Activated T-cell treated with anti-CD3 and anti-CD28 coated beads for 4 hours (primary cell): ENCODE measurements around the gene PARD3B.
"Not testable (repeated sequence)": the region's sequence is repeated elsewhere in the genome, so short reads cannot be mapped to it uniquely, and the experiment has no call there.

Source experiments
- DNase-seq: peaks from one replicate; pipeline ENCODE4 v3.0.0-alpha.2; 2020

Gene PARD3B

DNA sequence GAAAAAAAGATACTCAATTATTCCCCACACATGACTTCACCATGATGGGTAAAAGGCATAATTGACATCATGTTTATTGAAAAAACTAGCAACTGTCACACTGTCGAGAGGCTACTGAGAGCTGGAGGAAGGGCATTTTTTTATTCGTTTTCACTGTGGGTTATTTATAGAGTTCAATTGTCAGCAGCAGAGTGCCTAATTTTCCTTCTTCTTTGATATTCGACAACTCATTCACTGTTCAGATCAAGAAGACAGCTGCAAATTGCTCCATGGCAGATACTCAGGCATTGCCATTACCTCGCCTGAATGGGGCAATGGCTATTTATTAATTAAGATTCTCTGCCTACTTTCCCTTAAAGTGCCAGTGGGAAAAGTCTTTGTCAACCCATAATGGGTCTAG is 939.5 kb downstream of the PARD3B start:
- no peak for DNase-seq

- not testable (repeated sequence) for DNase-seq
Observed at GRCh38 chr2:205493528-205493927, 948.3 kb downstream of the PARD3B start.

DNA sequence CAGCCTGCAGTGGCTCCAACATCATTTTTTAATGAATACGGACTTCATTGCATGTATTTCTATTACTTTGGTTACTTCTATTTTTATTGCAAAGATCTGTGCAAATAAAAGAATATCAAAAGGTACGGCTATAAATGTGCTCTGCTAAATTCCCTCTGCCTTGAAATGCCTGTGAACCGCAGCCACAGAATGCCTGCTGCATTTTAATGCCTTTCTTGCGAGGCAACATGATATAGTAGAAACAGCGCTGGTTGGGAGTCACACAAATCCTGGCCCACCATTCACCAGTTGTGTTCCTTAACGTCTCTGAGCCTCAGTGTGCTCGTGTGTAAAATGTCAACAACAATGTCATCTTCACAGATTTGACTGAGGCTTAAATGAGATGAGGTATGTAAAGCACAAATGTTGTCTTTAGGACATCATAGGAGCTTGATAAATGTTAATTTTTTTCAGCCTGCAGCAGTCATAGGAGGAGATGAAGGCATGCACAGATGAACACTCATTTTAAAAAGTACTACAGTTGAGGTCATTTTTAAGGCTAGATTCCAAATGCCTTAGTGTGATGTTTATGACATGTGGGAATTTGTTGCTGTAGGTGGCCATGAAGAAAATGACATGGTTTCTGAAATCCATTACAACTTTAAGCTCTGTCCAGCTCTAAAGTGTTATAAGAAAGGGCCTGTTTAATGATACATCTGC is 949.4 kb downstream of the PARD3B start:
- DNase-seq: no peak

- DNase-seq: no peak
Observed at GRCh38 chr2:205495819-205496218, 950.5 kb downstream of the PARD3B start.

GRCh38 chr2:205496370-205496769 is 951.1 kb downstream of the PARD3B start:
- no peak for DNase-seq

- no peak for DNase-seq
Observed at GRCh38 chr2:205496772-205497171, 951.5 kb downstream of the PARD3B start.

DNA sequence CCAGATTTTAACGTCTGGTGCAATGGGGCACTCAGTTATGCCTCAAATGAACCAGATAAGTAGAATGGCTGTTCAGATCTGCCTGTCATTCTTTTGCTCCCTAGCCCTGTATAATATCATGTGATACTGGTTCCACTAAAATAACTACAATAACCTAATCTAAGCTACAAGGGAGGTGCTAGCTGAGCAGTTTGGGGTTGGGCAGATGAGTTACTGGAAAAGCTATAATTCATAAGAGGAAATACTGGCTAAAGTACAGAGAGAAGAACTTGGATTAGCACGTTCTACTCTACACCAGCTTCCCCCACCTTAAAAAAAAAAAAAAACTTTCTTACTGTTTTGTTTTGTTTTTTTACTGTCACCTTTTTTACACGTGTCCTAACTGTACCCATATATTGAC is 953.7 kb downstream of the PARD3B start:
- DNase-seq: no peak

GRCh38 chr2:205500065-205500464 is 954.8 kb downstream of the PARD3B start:
- DNase-seq: no peak

GRCh38 chr2:205500951-205501350 is 955.7 kb downstream of the PARD3B start:
- no peak for DNase-seq

- no peak for DNase-seq
Observed at GRCh38 chr2:205501826-205502225, 956.6 kb downstream of the PARD3B start.

GRCh38 chr2:205505371-205505770 is 960.1 kb downstream of the PARD3B start:
- no peak for DNase-seq

DNA sequence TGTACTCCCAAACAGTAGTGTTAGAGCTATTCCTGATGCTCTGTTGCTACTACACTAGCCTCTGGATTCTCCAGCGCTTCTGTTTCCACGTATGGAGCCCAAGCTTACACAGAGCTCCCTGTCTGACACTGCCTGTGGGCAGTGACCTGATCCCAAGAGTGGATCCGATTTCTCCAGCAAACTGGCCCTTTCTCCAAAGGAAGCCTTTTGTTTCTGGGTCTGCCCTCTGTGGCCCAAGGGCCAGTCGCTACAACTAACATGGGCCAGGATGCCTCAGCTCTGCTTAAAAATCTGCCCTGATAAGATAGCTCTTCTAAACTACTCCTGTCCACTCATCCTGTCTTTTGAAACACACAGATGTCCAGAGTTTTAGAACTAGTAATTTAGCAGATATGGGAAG is 964.4 kb downstream of the PARD3B start:
- no peak for DNase-seq

- no peak for DNase-seq
Observed at GRCh38 chr2:205510345-205510744, 965.1 kb downstream of the PARD3B start.

DNA sequence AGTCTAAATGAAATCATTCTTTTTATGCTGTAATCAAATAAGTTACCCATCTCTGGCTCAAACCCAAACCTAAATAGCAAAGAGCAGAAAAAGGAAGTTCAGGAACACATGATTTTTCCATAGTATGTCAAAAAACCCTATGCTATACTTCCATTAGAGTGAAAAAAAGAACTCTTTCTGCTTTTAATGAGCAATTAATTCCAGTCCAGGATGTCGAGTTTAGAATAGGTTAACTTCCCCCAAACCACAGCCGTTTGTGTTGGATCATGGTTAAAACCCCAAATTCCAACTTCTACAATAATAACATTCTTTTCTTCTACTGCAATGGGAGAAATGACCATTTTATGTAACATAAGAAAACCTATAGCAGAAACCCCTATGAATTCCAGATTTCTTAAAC is 965.9 kb downstream of the PARD3B start:
- no peak for DNase-seq

DNA sequence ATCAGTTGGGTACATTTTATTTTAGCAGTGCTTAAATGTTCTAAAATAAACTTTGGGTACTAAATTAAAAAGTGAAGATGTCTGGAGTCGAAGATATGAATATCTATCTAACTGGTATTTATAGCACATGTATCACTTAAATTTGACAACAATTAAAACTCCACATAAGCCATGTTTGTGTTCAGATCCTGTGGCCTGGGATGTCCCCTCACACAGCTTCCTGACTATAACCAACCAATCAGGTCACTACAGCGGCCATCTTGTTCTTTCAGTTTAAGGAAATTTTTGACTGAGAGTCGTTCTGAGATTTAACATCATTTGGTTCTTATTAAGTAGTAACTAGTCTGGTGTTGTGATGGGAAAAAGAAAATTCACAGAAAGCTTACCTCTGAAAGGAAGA is 966.4 kb downstream of the PARD3B start:
- DNase-seq: no peak

DNA sequence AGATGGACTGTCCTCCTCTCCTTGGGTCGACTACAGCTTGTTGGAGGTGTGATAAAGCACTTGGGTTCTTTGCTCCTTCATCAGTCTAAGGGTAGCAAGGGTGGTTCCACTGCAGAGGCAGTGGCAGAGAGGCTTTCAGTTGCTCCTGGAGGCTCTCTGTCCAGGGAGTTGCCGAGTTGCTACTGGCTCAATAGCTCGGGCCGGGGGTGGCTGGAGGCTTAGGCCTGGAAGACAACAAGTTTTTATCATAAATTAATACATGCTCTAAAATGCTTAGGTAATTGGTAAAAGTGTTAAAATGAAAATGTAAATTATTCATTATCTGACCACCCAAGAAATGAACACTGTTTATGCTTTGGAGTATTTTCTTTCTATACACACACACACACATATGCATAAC is 975.0 kb downstream of the PARD3B start:
- DNase-seq: no peak

DNA sequence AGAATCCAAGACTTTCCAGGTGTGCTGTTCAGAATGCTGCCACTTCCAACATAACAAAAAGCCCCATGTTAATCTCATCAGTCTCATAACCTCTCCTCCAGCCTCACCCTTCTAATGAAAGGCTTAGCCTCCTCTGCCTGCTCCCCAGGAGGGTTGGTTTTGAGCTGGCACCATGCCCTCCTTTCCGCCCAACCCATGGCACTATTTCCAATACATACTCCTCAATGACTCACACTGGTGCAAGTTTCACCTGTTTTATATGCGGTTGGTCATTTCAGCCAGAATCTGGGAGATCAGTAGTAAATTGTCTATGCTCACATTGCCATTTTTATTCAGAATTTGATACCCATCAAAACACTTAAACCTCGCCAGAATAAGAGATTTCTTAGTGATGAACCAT is 979.4 kb downstream of the PARD3B start:
- DNase-seq: no peak

DNA sequence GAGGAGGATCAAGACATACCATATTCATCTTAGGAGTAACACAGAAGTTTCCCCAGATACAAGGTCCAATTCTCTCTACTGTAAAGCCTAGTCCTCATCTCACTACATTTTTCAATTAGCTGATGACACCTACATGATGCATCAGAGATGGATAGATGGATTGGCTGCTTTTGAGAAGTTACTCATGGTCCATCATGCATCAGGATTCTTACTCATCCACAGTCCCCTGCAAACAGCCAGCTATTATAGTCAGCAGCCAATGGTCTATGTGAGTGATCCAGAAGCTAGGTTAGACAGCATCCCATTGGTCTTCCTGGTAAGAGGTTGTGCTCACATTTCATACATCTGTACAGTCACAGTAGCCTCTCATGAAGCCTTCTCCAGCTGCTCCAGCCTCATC is 982.5 kb downstream of the PARD3B start:
- no peak for DNase-seq

DNA sequence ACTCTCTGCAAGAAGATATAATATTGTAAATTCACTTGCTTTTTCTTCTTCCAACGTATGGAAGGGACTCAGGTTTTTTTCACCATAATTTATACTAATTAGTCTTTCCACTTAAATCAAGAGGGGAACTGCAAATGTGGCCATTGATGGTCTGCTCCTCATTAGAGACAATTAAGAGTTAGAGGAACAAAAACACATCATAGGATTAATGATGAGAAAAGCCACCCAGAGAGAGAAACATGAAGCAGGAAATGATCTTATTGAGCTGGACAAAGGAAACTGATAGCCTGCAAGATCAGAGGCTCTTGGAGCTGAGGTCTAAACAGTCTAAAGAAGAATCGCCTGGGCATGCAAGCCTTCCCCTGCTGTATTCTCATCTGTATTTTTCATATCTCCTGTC is 985.8 kb downstream of the PARD3B start:
- DNase-seq: no peak

GRCh38 chr2:205531489-205532148 is 986.3 kb downstream of the PARD3B start:
- no peak for DNase-seq

GRCh38 chr2:205535001-205535400 is 989.7 kb downstream of the PARD3B start:
- DNase-seq: no peak

DNA sequence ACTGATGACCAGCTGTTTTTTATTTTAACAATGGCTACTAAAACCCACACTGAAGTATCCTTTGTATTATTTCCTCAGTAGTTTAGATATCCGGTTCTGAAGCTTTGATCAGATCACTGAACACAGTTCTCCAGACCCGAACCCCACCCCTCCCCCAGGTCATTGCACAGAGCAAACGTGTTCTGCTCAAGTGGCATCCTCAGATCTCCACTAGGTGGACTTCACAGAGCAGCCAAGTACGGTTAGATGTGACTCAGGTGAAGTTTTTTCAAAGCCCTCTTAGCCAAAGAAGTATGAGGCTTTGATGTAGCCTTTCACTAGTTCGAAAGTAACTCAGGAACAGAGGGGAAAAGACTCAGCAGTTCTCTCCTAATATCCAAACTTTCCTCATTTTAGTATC is 994.3 kb downstream of the PARD3B start:
- DNase-seq: no peak

- no peak for DNase-seq
Observed at GRCh38 chr2:205540036-205540435, 994.8 kb downstream of the PARD3B start.

GRCh38 chr2:205543262-205543843 is 998.1 kb downstream of the PARD3B start:
- DNase-seq: no peak
